OCI-LY1 (cell line): Measurements from ENCODE around the gene DLX3.

ENCODE experiments used
- H2AFZ ChIP-seq: fragments of 200-600 bp; sonication (generic), shearing (Covaris generic); 2 replicates; pipeline ENCODE4 v1.6.0; 2014; ENCODE audit warnings: antibody characterized with exemption, mild to moderate bottlenecking, low read length
- H3F3A ChIP-seq: fragments of 200-600 bp; sonication (generic), shearing (Covaris generic); 2 replicates; pipeline ENCODE4 v1.6.0; 2014; ENCODE audit warnings: mild to moderate bottlenecking, antibody characterized with exemption, low read length, moderate library complexity; ENCODE audit not compliant: insufficient read depth
- H3K27ac ChIP-seq: fragments of 200-600 bp; sonication (generic); 2 replicates; pipeline ENCODE4 v1.5.1; 2014; ENCODE audit warnings: low read length, mixed run types, mild to moderate bottlenecking, low read depth; ENCODE audit not compliant: poor library complexity, severe bottlenecking
- H3K27me3 ChIP-seq: fragments of 200-600 bp; sonication (generic); 2 replicates; pipeline ENCODE4 v1.6.0; 2014; ENCODE audit warnings: antibody characterized with exemption, mild to moderate bottlenecking, low read length, moderate library complexity; ENCODE audit not compliant: insufficient read depth
- H3K36me3 ChIP-seq: fragments of 200-600 bp; sonication (generic); 2 replicates; pipeline ENCODE4 v1.6.1; 2014; ENCODE audit warnings: mild to moderate bottlenecking, antibody characterized with exemption, low read length, moderate library complexity, mixed read lengths; ENCODE audit not compliant: insufficient read depth
- H3K4me1 ChIP-seq: fragments of 200-600 bp; sonication (generic); 2 replicates; pipeline ENCODE4 v1.5.1; 2014; ENCODE audit warnings: mild to moderate bottlenecking, low read length, moderate library complexity; ENCODE audit not compliant: insufficient read depth, severe bottlenecking
- H3K4me2 ChIP-seq: fragments of 200-600 bp; sonication (generic), shearing (Covaris generic); 2 replicates; pipeline ENCODE4 v1.6.1; 2014; ENCODE audit warnings: low read length
- H3K4me3 ChIP-seq: fragments of 200-600 bp; sonication (generic); 2 replicates; pipeline ENCODE4 v1.5.1; 2014; ENCODE audit warnings: low read length, low read depth, mild to moderate bottlenecking, mixed read lengths; ENCODE audit not compliant: poor library complexity, severe bottlenecking
- H3K79me2 ChIP-seq: fragments of 200-600 bp; shearing (Covaris generic); 2 replicates; pipeline ENCODE4 v1.6.1; 2016; ENCODE audit warnings: mixed run types, low read length, mixed read lengths; ENCODE audit not compliant: insufficient read depth
- H3K9ac ChIP-seq: fragments of 200-600 bp; sonication (generic), shearing (Covaris generic); 2 replicates; pipeline ENCODE4 v1.6.1; 2014; ENCODE audit warnings: mild to moderate bottlenecking, low read length, mixed read lengths
- H3K9me2 ChIP-seq: fragments of 200-600 bp; sonication (generic), shearing (Covaris generic); 2 replicates; pipeline ENCODE4 v1.6.1; 2014; ENCODE audit warnings: low read depth, mild to moderate bottlenecking, low read length, mixed read lengths
- H3K9me3 ChIP-seq: fragments of 200-600 bp; shearing (Covaris generic); 2 replicates; pipeline ENCODE4 v1.6.1; 2014; ENCODE audit warnings: low read length, mixed read lengths
- H4K20me1 ChIP-seq: fragments of 200-600 bp; sonication (generic), shearing (Covaris generic); 2 replicates; pipeline ENCODE4 v1.6.0; 2016; ENCODE audit warnings: mild to moderate bottlenecking, low read length; ENCODE audit not compliant: insufficient read depth
- EZH2 ChIP-seq: fragments of 200-600 bp; sonication (generic), shearing (Covaris generic); IDR thresholded peaks from 2 replicates; pipeline ENCODE4 v1.8.0; 2017; ENCODE audit warnings: borderline replicate concordance, mixed run types, mild to moderate bottlenecking, antibody characterized with exemption, low read length, moderate library complexity, mixed read lengths
- TF ChIP-seq, protein P1 (sequence below): fragments of 200-600 bp; sonication (generic), shearing (Covaris generic); IDR thresholded peaks from 2 replicates; pipeline ENCODE4 v1.5.1; 2017; ENCODE audit warnings: mild to moderate bottlenecking, antibody characterized with exemption, low read length, moderate library complexity, mixed read lengths

The DLX3 gene

DNA sequence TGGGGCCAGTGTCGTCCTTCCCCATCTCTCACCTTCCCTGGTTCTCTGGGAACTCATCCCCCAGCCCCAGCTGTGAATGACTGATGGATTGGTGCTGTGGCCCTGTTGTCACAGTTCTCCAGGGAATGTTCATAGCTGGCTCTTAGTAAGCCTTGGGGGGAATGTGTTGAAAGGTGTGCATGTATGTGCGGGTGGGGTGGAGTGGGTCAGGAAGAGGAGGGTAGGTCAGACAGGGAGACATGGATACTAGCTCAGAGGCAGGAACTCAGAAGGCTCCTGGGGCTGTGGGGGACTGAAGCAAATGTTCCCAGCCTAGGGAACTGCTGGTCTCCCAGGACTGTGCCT is 21.8 kb downstream of the DLX3 start:
- no peaks in the 10 kb centered on the region for H4K20me1 ChIP-seq
- no peak for TF ChIP-seq EZH2
- TF ChIP-seq, protein P1, sequence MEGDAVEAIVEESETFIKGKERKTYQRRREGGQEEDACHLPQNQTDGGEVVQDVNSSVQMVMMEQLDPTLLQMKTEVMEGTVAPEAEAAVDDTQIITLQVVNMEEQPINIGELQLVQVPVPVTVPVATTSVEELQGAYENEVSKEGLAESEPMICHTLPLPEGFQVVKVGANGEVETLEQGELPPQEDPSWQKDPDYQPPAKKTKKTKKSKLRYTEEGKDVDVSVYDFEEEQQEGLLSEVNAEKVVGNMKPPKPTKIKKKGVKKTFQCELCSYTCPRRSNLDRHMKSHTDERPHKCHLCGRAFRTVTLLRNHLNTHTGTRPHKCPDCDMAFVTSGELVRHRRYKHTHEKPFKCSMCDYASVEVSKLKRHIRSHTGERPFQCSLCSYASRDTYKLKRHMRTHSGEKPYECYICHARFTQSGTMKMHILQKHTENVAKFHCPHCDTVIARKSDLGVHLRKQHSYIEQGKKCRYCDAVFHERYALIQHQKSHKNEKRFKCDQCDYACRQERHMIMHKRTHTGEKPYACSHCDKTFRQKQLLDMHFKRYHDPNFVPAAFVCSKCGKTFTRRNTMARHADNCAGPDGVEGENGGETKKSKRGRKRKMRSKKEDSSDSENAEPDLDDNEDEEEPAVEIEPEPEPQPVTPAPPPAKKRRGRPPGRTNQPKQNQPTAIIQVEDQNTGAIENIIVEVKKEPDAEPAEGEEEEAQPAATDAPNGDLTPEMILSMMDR, result no peak
- 0 out of 2 replicates have a peak, but pooled peaks cover 5% of the 10 kb centered on the region for H3K27me3 ChIP-seq
- no peaks in the 10 kb centered on the region for H3K9me2 ChIP-seq
- no peak overlapping the region for H3K9ac ChIP-seq
- no peak overlapping the region for H2AFZ ChIP-seq
- H3K9me3 ChIP-seq, result no peaks in the 10 kb centered on the region
- H3F3A ChIP-seq, result no peaks in the 10 kb centered on the region; the same call in 1 of the 2 replicates
- H3K27ac ChIP-seq, result no peak overlapping the region
- H3K79me2 ChIP-seq, result no peaks in the 10 kb centered on the region
- H3K4me1 ChIP-seq, result peaks cover 11% of the 10 kb centered on the region
- H3K36me3 ChIP-seq, result no peaks in the 10 kb centered on the region
- H3K4me2 ChIP-seq, result no peak overlapping the region
- H3K4me3 ChIP-seq, result no peak overlapping the region

DNA sequence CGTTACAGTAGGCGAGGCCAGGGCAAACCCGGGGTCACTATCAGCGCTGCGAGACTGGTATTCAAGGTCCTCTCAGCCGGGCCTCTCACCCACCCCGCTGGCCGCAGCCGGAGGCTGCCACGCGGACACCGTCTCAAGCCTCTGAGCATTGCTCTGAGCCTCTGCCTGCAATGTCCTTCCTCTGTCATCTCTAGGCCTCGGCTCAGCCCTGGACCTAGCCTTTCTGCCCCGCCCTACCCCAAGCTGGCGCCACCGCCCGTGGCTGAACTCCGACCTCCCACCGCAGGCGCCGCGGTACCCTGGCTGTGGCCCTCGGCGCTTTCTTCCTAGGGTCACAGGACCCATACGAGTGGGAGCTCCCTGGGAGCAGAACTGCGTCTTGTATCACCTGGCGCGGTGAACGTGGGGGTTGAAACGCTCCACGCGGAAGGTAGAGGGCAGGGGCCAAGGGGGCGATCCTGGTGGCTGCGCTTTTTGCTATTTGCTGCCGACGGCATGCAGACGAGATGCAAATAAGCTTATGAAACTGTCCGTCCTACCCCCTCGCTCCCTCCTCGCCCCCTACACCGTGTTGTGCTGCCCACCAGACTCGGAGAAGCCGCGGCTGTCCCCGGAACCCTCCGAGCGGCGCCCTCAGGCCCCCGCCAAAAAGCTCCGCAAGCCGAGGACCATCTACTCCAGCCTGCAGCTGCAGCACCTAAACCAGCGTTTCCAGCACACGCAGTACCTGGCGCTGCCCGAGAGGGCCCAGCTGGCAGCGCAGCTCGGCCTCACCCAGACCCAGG is 22.3 kb downstream of the DLX3 start:
- Histone ChIP-seq H2AFZ (no peak overlapping the region), H3K4me1 (peaks cover 11% of the 10 kb centered on the region), H3F3A (no peaks in the 10 kb centered on the region; the same call in 1 of the 2 replicates), H3K9ac (no peak overlapping the region), H3K79me2 (no peaks in the 10 kb centered on the region), H3K4me3 (no peak overlapping the region), H3K36me3 (no peaks in the 10 kb centered on the region), H3K27ac (no peak overlapping the region), H3K27me3 (0 out of 2 replicates have a peak, but pooled peaks cover 8% of the 10 kb centered on the region), H4K20me1 (no peaks in the 10 kb centered on the region), H3K9me2 (no peaks in the 10 kb centered on the region), H3K4me2 (no peak overlapping the region), H3K9me3 (no peaks in the 10 kb centered on the region)
- TF ChIP-seq, protein P1, result no peak
- no peak for TF ChIP-seq EZH2

- Histone ChIP-seq H3K4me2 (no peak overlapping the region), H4K20me1 (no peaks in the 10 kb centered on the region), H3K4me1 (peaks cover 11% of the 10 kb centered on the region), H3F3A (no peaks in the 10 kb centered on the region; the same call in 1 of the 2 replicates), H3K79me2 (no peaks in the 10 kb centered on the region), H3K9me3 (no peaks in the 10 kb centered on the region), H3K27me3 (peaks cover 9% of the 10 kb centered on the region; the same call in 1 of the 2 replicates), H3K27ac (no peak overlapping the region), H3K9ac (no peak overlapping the region), H3K4me3 (no peak overlapping the region), H2AFZ (no peak overlapping the region), H3K36me3 (no peaks in the 10 kb centered on the region), H3K9me2 (no peaks in the 10 kb centered on the region)
- TF ChIP-seq EZH2, result no peak
- TF ChIP-seq, protein P1, result no peak
These were observed 23.1 kb downstream of the DLX3 start for GRCh38 chr17:49971848-49972485.
